Measurements from ENCODE around the gene COL4A6. TPM values are rescaled to one million over a fixed set of nuclear protein-coding genes. Genes with fewer than 3 reads are reported as not detected.

COL4A6 gene
- polyA plus RNA-seq, 12 donors = 1.1 to 5.3 (median 2.1) TPM; not detected in 2

- no peak for DNase-seq
Measured at GRCh38 chrX:108331126-108331909, 106.9 kb downstream of the COL4A6 start.

- no peak for DNase-seq
Measured at GRCh38 chrX:108323751-108324150, 114.5 kb downstream of the COL4A6 start.

- DNase-seq = no peak
Measured at GRCh38 chrX:108322234-108322633, 116.0 kb downstream of the COL4A6 start.

GRCh38 chrX:108316456-108316855, 121.8 kb downstream of the COL4A6 start:
- no peak for DNase-seq

- no peak for DNase-seq
Measured at GRCh38 chrX:108313669-108314068, 124.6 kb downstream of the COL4A6 start.

GRCh38 chrX:108312957-108313356, 125.3 kb downstream of the COL4A6 start:
- peak; percentile 7 for DNase-seq

GRCh38 chrX:108312011-108312410, 126.2 kb downstream of the COL4A6 start:
- no peak for DNase-seq

- no peak for DNase-seq
Measured at GRCh38 chrX:108310506-108310905, 127.7 kb downstream of the COL4A6 start.

- no peak for DNase-seq
Measured at GRCh38 chrX:108309144-108309543, 129.1 kb downstream of the COL4A6 start.

GRCh38 chrX:108307132-108308085, 130.8 kb downstream of the COL4A6 start:
- no peak for DNase-seq

GRCh38 chrX:108306086-108306485, 132.1 kb downstream of the COL4A6 start:
- DNase-seq = no peak

GRCh38 chrX:108304757-108305156, 133.5 kb downstream of the COL4A6 start:
- no peak for DNase-seq

GRCh38 chrX:108304210-108304609, 134.0 kb downstream of the COL4A6 start:
- no peak for DNase-seq

GRCh38 chrX:108303682-108304081, 134.5 kb downstream of the COL4A6 start:
- DNase-seq = no peak

- DNase-seq = no peak
Measured at GRCh38 chrX:108299704-108300103, 138.5 kb downstream of the COL4A6 start.

GRCh38 chrX:108299101-108299591, 139.1 kb downstream of the COL4A6 start:
- no peak for DNase-seq

- DNase-seq = no peak
Measured at GRCh38 chrX:108298165-108298602, 140.0 kb downstream of the COL4A6 start.

GRCh38 chrX:108297290-108297689, 140.9 kb downstream of the COL4A6 start:
- DNase-seq = no peak

GRCh38 chrX:108292053-108292452, 146.2 kb downstream of the COL4A6 start:
- DNase-seq = no peak

- DNase-seq = no peak
Measured at GRCh38 chrX:108285918-108286317, 152.3 kb downstream of the COL4A6 start.

GRCh38 chrX:108285356-108285755, 152.9 kb downstream of the COL4A6 start:
- DNase-seq = no peak

- no peak for DNase-seq
Measured at GRCh38 chrX:108275732-108276131, 162.5 kb downstream of the COL4A6 start.

- no peak for DNase-seq
Measured at GRCh38 chrX:108271397-108271787, 166.8 kb downstream of the COL4A6 start.

Data from muscle of arm (tissue), 12 donors.